Bladder microvascular endothelial cell (primary cell): ENCODE measurements around the gene MAB21L1. TPM values are rescaled to one million over a fixed set of nuclear protein-coding genes. Genes with fewer than 3 reads are reported as not detected.

Experiments used
- total RNA-seq: library from RNA; depleted of rRNA; stranded (reverse); fragments of >200 nt; gene quantifications from 2 replicates; pipeline ENCODE4 v1.2.3, GENCODE V29; 2014

Gene MAB21L1
- total RNA-seq = not detected in 2 replicates

GRCh38 chr13:35475960-35476943 is at the start of gene MAB21L1:
Gene MAB21L1, minus strand, starts transcription at chr13:35476689. Its CDS starts 551 bp downstream, at chr13:35476138.

